ENCODE results near the gene ATP6AP1. TPM values are rescaled to one million over a fixed set of nuclear protein-coding genes. Genes with fewer than 3 reads are reported as not detected.
A peak's percentile ranks its signal among the peaks of the same experiment; 100 is the strongest.

ATP6AP1 gene
- total and polyA plus RNA-seq, 10 donors, result 34.2 to 127 (median 82.0) TPM

DNA sequence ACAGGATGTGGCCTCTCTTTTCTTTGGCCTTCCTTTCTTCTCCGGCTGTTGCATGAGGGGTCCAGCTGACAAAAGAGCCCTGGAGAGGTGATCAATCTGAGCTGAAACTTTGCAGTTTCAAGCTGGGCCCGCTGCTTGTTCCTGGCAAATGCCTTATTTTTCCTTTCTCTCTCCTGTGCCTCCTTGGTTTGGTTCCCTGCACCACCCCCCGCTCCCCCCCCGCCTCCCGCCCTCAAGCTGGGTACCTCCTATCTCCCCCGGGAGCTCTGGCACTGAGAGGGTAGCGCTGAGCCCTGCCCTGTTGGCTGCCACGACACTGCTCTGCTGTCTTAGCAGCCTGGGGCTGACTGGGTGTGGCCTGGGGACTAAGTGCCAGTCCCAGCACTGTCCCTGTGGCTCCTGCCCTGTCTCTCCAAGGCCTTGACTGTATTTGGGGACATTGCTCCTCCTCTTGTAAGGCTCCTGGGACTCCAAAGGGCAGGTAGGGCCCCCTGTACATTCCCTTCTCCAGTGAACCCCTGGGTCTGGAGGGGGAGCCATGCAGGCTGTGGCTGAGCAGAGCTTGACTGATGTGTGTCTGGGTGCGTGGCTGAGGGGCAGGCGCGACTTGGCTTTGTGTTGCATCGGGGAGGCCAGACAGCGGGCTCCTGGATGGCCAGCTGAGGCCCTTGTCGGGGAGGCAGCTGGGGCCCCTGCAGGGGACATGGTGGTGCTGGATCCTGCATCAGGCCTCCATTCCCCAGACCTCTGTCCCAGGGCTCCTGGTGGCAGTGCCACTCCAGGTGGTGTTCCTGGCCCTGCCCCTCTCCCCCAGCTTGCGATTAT, 30.7 kb downstream of the ATP6AP1 start:
- TF ChIP-seq POLR2AphosphoS5 (IDR thresholded peaks at IDR 0.05), result no peak
- TF ChIP-seq, protein P1, sequence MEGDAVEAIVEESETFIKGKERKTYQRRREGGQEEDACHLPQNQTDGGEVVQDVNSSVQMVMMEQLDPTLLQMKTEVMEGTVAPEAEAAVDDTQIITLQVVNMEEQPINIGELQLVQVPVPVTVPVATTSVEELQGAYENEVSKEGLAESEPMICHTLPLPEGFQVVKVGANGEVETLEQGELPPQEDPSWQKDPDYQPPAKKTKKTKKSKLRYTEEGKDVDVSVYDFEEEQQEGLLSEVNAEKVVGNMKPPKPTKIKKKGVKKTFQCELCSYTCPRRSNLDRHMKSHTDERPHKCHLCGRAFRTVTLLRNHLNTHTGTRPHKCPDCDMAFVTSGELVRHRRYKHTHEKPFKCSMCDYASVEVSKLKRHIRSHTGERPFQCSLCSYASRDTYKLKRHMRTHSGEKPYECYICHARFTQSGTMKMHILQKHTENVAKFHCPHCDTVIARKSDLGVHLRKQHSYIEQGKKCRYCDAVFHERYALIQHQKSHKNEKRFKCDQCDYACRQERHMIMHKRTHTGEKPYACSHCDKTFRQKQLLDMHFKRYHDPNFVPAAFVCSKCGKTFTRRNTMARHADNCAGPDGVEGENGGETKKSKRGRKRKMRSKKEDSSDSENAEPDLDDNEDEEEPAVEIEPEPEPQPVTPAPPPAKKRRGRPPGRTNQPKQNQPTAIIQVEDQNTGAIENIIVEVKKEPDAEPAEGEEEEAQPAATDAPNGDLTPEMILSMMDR (IDR thresholded peaks at IDR 0.05 in 8 of 11, conservative IDR thresholded peaks at IDR 0.05 in 3 of 11), result no peak
- no peak for TF ChIP-seq POLR2A (IDR thresholded peaks at IDR 0.05)
- peaks cover 0 to 41% (median 2%) of the 10 kb centered on the region in 6 donors for H3K36me3 ChIP-seq
- intact Hi-C loops (cut with DNase I; ENCODE audit: low total_unique reads), result no loop called here
- DNase-seq, result no peak
- H3K4me3 ChIP-seq, result peak overlapping the region; percentile 43 to 80 (median 53)
- peak overlapping the region in 5 of 8 donors; percentile 67 to 89 (median 73) for H3K27ac ChIP-seq
- H3K4me1 ChIP-seq, result peaks cover 0 to 27% (median 13%) of the 10 kb centered on the region in 6 donors
- peaks cover 0 to 5% (median 0%) of the 10 kb centered on the region in 7 donors for H3K27me3 ChIP-seq (replicated peaks in 1 of 7)
- no peaks in the 10 kb centered on the region for H3K9me3 ChIP-seq
- WGBS, 5 donors, result 41 to 70% (median 55%) methylated on average over 8 to 15 of the region's 15 CpGs

- WGBS, 5 donors, result 50 to 77% (median 74%) methylated on average over 7 to 14 of the region's 14 CpGs
- H3K4me1 ChIP-seq, result peaks cover 0 to 27% (median 13%) of the 10 kb centered on the region in 6 donors
- peaks cover 0 to 5% (median 0%) of the 10 kb centered on the region in 7 donors for H3K27me3 ChIP-seq (replicated peaks in 1 of 7)
- TF ChIP-seq POLR2A (IDR thresholded peaks at IDR 0.05), result no peak
- no peak for TF ChIP-seq POLR2AphosphoS5 (IDR thresholded peaks at IDR 0.05)
- TF ChIP-seq, protein P1 (IDR thresholded peaks at IDR 0.05 in 8 of 11, conservative IDR thresholded peaks at IDR 0.05 in 3 of 11), result no peak
- H3K36me3 ChIP-seq, result peaks cover 0 to 48% (median 4%) of the 10 kb centered on the region in 6 donors
- peak overlapping the region in 2 of 8 donors; percentile 80 to 89 for H3K27ac ChIP-seq
- H3K4me3 ChIP-seq, result peak overlapping the region in 4 of 8 donors; percentile 50 to 80 (median 61)
- intact Hi-C loops (cut with DNase I; ENCODE audit: low total_unique reads), result no loop called here
- no peak for DNase-seq
- H3K9me3 ChIP-seq, result no peaks in the 10 kb centered on the region
These were observed 31.4 kb downstream of the ATP6AP1 start for GRCh38 chrX:154459832-154460231.

DNA sequence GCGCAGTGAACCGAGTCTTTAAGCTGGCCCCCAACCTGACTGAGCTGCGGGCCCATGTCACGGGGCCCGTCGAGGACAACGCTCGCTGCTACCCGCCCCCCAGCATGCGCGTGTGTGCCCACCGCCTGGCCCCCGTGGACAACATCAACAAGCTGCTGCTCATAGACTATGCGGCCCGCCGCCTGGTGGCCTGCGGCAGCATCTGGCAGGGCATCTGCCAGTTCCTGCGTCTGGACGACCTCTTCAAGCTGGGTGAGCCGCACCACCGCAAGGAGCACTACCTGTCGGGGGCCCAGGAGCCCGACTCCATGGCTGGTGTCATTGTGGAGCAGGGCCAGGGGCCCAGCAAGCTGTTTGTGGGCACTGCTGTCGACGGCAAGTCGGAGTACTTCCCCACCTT, 31.8 kb downstream of the ATP6AP1 start:
- H3K27ac ChIP-seq, result no peak overlapping the region
- H3K9me3 ChIP-seq, result no peaks in the 10 kb centered on the region
- no peak for DNase-seq
- H3K4me1 ChIP-seq, result peaks cover 0 to 27% (median 13%) of the 10 kb centered on the region in 6 donors
- H3K36me3 ChIP-seq, result peaks cover 0 to 53% (median 5%) of the 10 kb centered on the region in 6 donors
- TF ChIP-seq, protein P1 (IDR thresholded peaks at IDR 0.05 in 8 of 11, conservative IDR thresholded peaks at IDR 0.05 in 3 of 11), result no peak
- no peak for TF ChIP-seq POLR2AphosphoS5 (IDR thresholded peaks at IDR 0.05)
- TF ChIP-seq POLR2A (IDR thresholded peaks at IDR 0.05), result no peak
- intact Hi-C loops (cut with DNase I; ENCODE audit: low total_unique reads), result no loop called here
- no peak overlapping the region for H3K4me3 ChIP-seq
- H3K27me3 ChIP-seq (replicated peaks in 1 of 7), result peaks cover 0 to 5% (median 0%) of the 10 kb centered on the region in 7 donors
- WGBS, 5 donors, result 83 to 92% (median 87%) methylated on average over 21 to 26 of the region's 26 CpGs; no CpG with 5 or more reads in 1 of the 5 donors

DNA sequence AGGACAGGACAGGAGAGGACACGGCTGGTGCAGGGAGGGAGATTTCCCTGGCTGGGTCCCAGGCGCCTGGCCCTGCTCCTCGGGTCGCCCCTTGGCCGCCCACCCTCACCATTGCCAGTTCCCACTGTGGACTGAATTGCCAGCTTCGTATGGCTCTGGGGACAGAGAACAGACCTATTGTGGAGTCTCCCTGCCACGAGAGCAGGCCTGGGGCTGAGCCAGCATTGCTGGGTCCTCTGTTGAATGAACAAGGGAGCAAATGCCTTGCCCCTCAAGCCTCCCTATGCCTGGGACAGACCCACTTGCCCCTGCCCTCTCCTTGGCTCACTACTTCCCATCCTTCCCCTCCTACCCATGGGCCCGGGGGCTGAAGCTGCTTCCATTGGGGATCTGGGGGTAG, 33.9 kb downstream of the ATP6AP1 start:
- peaks cover 0 to 74% (median 19%) of the 10 kb centered on the region in 6 donors for H3K36me3 ChIP-seq
- no peak overlapping the region for H3K4me3 ChIP-seq
- DNase-seq, result no peak
- peaks cover 0 to 5% (median 0%) of the 10 kb centered on the region in 7 donors for H3K27me3 ChIP-seq (replicated peaks in 1 of 7)
- no peak overlapping the region for H3K27ac ChIP-seq
- 63 to 89% (median 79%) methylated on average over 1 to 8 of the region's 8 CpGs for WGBS, 5 donors
- intact Hi-C loops (cut with DNase I; ENCODE audit: low total_unique reads), result no loop called here
- peaks cover 0 to 23% (median 10%) of the 10 kb centered on the region in 6 donors for H3K4me1 ChIP-seq
- no peak for TF ChIP-seq POLR2AphosphoS5 (IDR thresholded peaks at IDR 0.05)
- TF ChIP-seq POLR2A (IDR thresholded peaks at IDR 0.05), result no peak
- TF ChIP-seq, protein P1 (IDR thresholded peaks at IDR 0.05 in 8 of 11, conservative IDR thresholded peaks at IDR 0.05 in 3 of 11), result no peak
- no peaks in the 10 kb centered on the region for H3K9me3 ChIP-seq
